GM12878 (cell line): ENCODE data around the gene TMEM86B. TPM values are rescaled to one million over a fixed set of nuclear protein-coding genes. Genes with fewer than 3 reads are reported as not detected.

Experiments used
- ATAC-seq: fragments of 200-7000 bp; cut with Tn5 transposase; 3 replicates; pipeline ENCODE4 v1.9.1; 2020; ENCODE audit warnings: mild to moderate bottlenecking, moderate library complexity
- BruUV-seq: library from RNA; stranded (reverse); fragments of 400-500 nt; replicated peaks from 2 replicates; lab custom pipeline; 2021; lab: Mats Ljungman, UMichigan
- CTCF ChIA-PET: fragments of 300-600 bp; sonication (Branson Sonifier 250); formaldehyde crosslinking; extraction: SDS; loops from one replicate; lab custom pipeline; 2021; ENCODE audit warnings: inconsistent platforms; lab: Yijun Ruan, JAX
- POLR2A ChIA-PET: fragments of 350-600 bp; formaldehyde crosslinking; extraction: SDS; loops from one replicate; lab custom pipeline; 2021; ENCODE audit warnings: inconsistent platforms; lab: Charles Lee
- RAD21 ChIA-PET: fragments of 300-600 bp; sonication (Branson Sonifier 250); formaldehyde crosslinking; loops from one replicate; lab custom pipeline; 2023; ENCODE audit warnings: antibody characterized with exemption; ENCODE audit not compliant: unreplicated experiment; lab: Charles Lee
- SMC1A ChIA-PET: fragments of 300-600 bp; sonication (Branson Sonifier 250); formaldehyde crosslinking; loops from one replicate; lab custom pipeline; 2023; ENCODE audit not compliant: unreplicated experiment, uncharacterized antibody; lab: Charles Lee
- DNase-seq: peaks from one replicate; pipeline ENCODE4 v3.0.0-alpha.2; 2011; ENCODE audit warnings: low read depth, low spot score
- FAIRE-seq: peaks from 3 replicates; lab custom pipeline; 2011; peaks lifted over from hg19 to GRCh38; lab: Jason Lieb, UNC
- H2AFZ ChIP-seq: 2 replicates; pipeline ENCODE4 v1.6.0; 2011; ENCODE audit warnings: low read depth, low read length, control low read depth; ENCODE audit not compliant: control insufficient read depth
- H3K27ac ChIP-seq: 2 replicates; pipeline ENCODE4 v1.5.1; 2011; ENCODE audit warnings: control low read depth; ENCODE audit not compliant: control insufficient read depth, insufficient read depth
- H3K27me3 ChIP-seq, 2 experiments: replicated peaks in 1 of 2; 2 replicates each; pipeline versions ENCODE4 v1.6.0 to v1.6.1; 2011; ENCODE audit warnings: low read length in 1 of 2; ENCODE audit not compliant: control insufficient read depth in 2 of 2, insufficient read depth in 2 of 2
- H3K36me3 ChIP-seq, 2 experiments: 2 replicates each; pipeline ENCODE4 v1.5.1; 2011; ENCODE audit warnings: low read length in 1 of 2; ENCODE audit not compliant: control insufficient read depth in 2 of 2, insufficient read depth in 2 of 2
- H3K4me1 ChIP-seq: 2 replicates; pipeline ENCODE4 v1.6.1; 2011; ENCODE audit warnings: mild to moderate bottlenecking, low read length, moderate library complexity, mixed read lengths; ENCODE audit not compliant: control insufficient read depth, insufficient read depth
- H3K4me2 ChIP-seq: 2 replicates; pipeline ENCODE4 v1.6.0; 2011; ENCODE audit warnings: control low read depth; ENCODE audit not compliant: control insufficient read depth, insufficient read depth
- H3K4me3 ChIP-seq: fragments of 200-600 bp; sonication (generic); 2 replicates; pipeline ENCODE4 v1.5.1; 2016
- H3K79me2 ChIP-seq: 2 replicates; pipeline ENCODE4 v1.6.0; 2011; ENCODE audit warnings: low read length; ENCODE audit not compliant: control insufficient read depth, insufficient read depth
- H3K9ac ChIP-seq: 2 replicates; pipeline ENCODE4 v1.8.0; 2011; ENCODE audit warnings: low read length, control low read depth, mixed read lengths; ENCODE audit not compliant: control insufficient read depth, insufficient read depth
- H3K9me3 ChIP-seq: replicated peaks from 3 replicates; pipeline ENCODE4 v1.5.1; 2011; ENCODE audit warnings: mild to moderate bottlenecking, low read length; ENCODE audit not compliant: control insufficient read depth, insufficient read depth
- H4K20me1 ChIP-seq: 2 replicates; pipeline ENCODE4 v1.6.0; 2011; ENCODE audit not compliant: control insufficient read depth, insufficient read depth
- ASH2L ChIP-seq: fragments of 300-600, 200-600 bp; sonication (generic); IDR thresholded peaks from 2 replicates; pipeline ENCODE4 v1.6.1; 2017; ENCODE audit warnings: low read depth, mild to moderate bottlenecking, borderline replicate concordance
- ATF7 ChIP-seq: fragments of 450-650 bp; IDR thresholded peaks from 2 replicates; pipeline ENCODE4 v1.6.1; 2016; ENCODE audit warnings: low read depth, mild to moderate bottlenecking
- BACH1 ChIP-seq: fragments of 450-650 bp; IDR thresholded peaks from 2 replicates; pipeline ENCODE4 v1.6.1; 2017; ENCODE audit warnings: mild to moderate bottlenecking, borderline replicate concordance
- CHD1 ChIP-seq: IDR thresholded peaks from 2 replicates; pipeline ENCODE4 v1.6.1; 2012; ENCODE audit warnings: low read depth, low read length, improper control_type of control experiment
- EED ChIP-seq: sonication (generic); IDR thresholded peaks from 2 replicates; pipeline ENCODE4 v1.6.1; 2016; ENCODE audit warnings: antibody characterized with exemption, low read depth
- EP300 ChIP-seq, 2 experiments: fragments of 150-350 bp in 1 of 2; IDR thresholded peaks; 2 replicates each; pipeline ENCODE4 v1.6.1; 2011 to 2012; ENCODE audit warnings: low read depth in 2 of 2, low read length in 2 of 2, borderline replicate concordance in 1 of 2, improper control_type of control experiment in 1 of 2, inconsistent platforms in 1 of 2; ENCODE audit not compliant: control insufficient read depth in 1 of 2
- FOS ChIP-seq: IDR thresholded peaks from 3 replicates; pipeline ENCODE4 v1.6.1; 2011; ENCODE audit warnings: borderline replicate concordance; ENCODE audit not compliant: insufficient read length; ENCODE audit errors: extremely low read depth
- IKZF1 ChIP-seq: fragments of 450-650 bp; conservative IDR thresholded peaks from 2 replicates; pipeline ENCODE4 v1.6.1; 2017; ENCODE audit warnings: antibody characterized with exemption, mild to moderate bottlenecking
- IKZF2 ChIP-seq, 2 experiments: fragments of 450-650 bp; IDR thresholded peaks; 2 replicates each; pipeline ENCODE4 v1.6.1; 2017; ENCODE audit warnings: mild to moderate bottlenecking in 2 of 2, moderate library complexity in 2 of 2
- LARP7 ChIP-seq: fragments of 450-650 bp; IDR thresholded peaks from 2 replicates; pipeline ENCODE4 v1.6.1; 2017; ENCODE audit warnings: mild to moderate bottlenecking
- NR2C2 ChIP-seq: IDR thresholded peaks from 2 replicates; pipeline ENCODE4 v1.6.1; 2011; ENCODE audit warnings: borderline replicate concordance, low read depth; ENCODE audit not compliant: control insufficient read depth, insufficient read length
- NR2F1 ChIP-seq: fragments of 450-650 bp; conservative IDR thresholded peaks from 2 replicates; pipeline ENCODE4 v1.6.1; 2017; ENCODE audit warnings: mild to moderate bottlenecking
- PAX5 ChIP-seq: IDR thresholded peaks from 2 replicates; pipeline ENCODE4 v1.6.1; 2011; ENCODE audit warnings: low read depth, low read length, borderline replicate concordance
- PML ChIP-seq: IDR thresholded peaks from 2 replicates; pipeline ENCODE4 v1.6.1; 2012; ENCODE audit warnings: low read length, inconsistent platforms
- RB1 ChIP-seq: fragments of 450-650 bp; formaldehyde crosslinking; IDR thresholded peaks from 2 replicates; pipeline ENCODE4 v1.6.1; 2017; ENCODE audit warnings: mild to moderate bottlenecking, borderline replicate concordance
- SMARCA5 ChIP-seq: fragments of 450-650 bp; IDR thresholded peaks from 2 replicates; pipeline ENCODE4 v1.6.1; 2017; ENCODE audit warnings: mild to moderate bottlenecking
- TCF3 ChIP-seq: IDR thresholded peaks from 2 replicates; pipeline ENCODE4 v1.6.1; 2012; ENCODE audit warnings: low read depth, mild to moderate bottlenecking, low read length, borderline replicate concordance; ENCODE audit not compliant: insufficient read depth
- ZNF384 ChIP-seq: IDR thresholded peaks from 2 replicates; pipeline ENCODE4 v1.6.1; 2012; ENCODE audit warnings: low read depth, mild to moderate bottlenecking, low read length, improper control_type of control experiment, borderline replicate concordance
- WGBS: methylation state at CpG from one replicate; pipeline ENCODE4 v1.1.6; 2016; ENCODE audit warnings: low lambda C conversion rate; ENCODE audit not compliant: insufficient replicate concordance, insufficient coverage; ENCODE audit errors: missing lambda C conversion rate; 5-methylcytosine and 5-hydroxymethylcytosine counted together
- in situ Hi-C: fragments of 300-500 bp; cut with MboI; formaldehyde crosslinking; loops from 9 replicates; pipeline ENCODE4 v1.14.3; 2018; ENCODE audit warnings: mixed read lengths
- intact Hi-C: fragments of 100-400 bp; cut with micrococcal nuclease; formaldehyde crosslinking; loops from one replicate; pipeline ENCODE4 v1.14.2; 2022; ENCODE audit not compliant: unreplicated experiment
- polyA plus RNA-seq, 11 experiments: library from polyadenylated mRNA; depleted of rRNA in 4 of 11; unstranded in 6 of 11; stranded (reverse) in 5 of 11; fragments of >200 nt; fragmentation: Nextera tagmentation in 4 of 11; fragmentation: Illumina TruSeq in 1 of 11; extraction: Ambion mirVana in 4 of 11; extraction: Trizol in 1 of 11; gene quantifications; 1 replicate in 1 of 11; 2 replicates in 10 of 11; pipeline versions ENCODE4 v1.2.1 to v1.2.3, GENCODE V29; 2011 to 2016; ENCODE audit warnings: inconsistent platforms in 2 of 11, missing spikeins in 2 of 11, low read depth in 1 of 11
- total RNA-seq, 4 experiments: library from RNA; depleted of rRNA in 3 of 4; stranded (reverse); fragments of >200 nt in 3 of 4; fragmentation: Illumina TruSeq in 1 of 4; extraction: Trizol in 1 of 4; gene quantifications; 2 replicates each; pipeline versions ENCODE4 v1.2.1 to v1.2.3, GENCODE V29; 2013 to 2021
- TF ChIP-seq, protein P1 (sequence below): fragments of 150-350 bp; IDR thresholded peaks from 2 replicates; pipeline ENCODE4 v1.6.1; 2016; ENCODE audit warnings: low read depth, low read length
- TF ChIP-seq, protein P2 (sequence below): fragments of 450-650 bp; IDR thresholded peaks from 2 replicates; pipeline ENCODE4 v1.6.1; 2018; ENCODE audit warnings: borderline replicate concordance, mild to moderate bottlenecking; ENCODE audit not compliant: partially characterized antibody

The TMEM86B gene
- total and polyA plus RNA-seq, 10 of the 15 experiments (the other 5 are each of a cell fraction or from before 2014, with no cell fraction given): 0.26 to 10.6 (median 1.8) TPM

- RAD21 ChIA-PET: interaction anchor here (0.9 to 6.0 kb wide), 5 partner anchors 18 to 126 kb away, joined by 3 to 46 read pairs (median 7); partner anchors contain the start of genes HSPBP1, KMT5C and TMEM238
- H4K20me1 ChIP-seq: peaks cover 7% of the 10 kb centered on the region; the same call in 1 of the 2 replicates
- peak overlapping the region; percentile 96 for H3K27ac ChIP-seq
- FAIRE-seq (no peak), ATAC-seq (peak; percentile 17), DNase-seq (no peak)
- peaks cover 7% of the 10 kb centered on the region for H3K4me1 ChIP-seq
- in situ Hi-C loops (no loop called here), intact Hi-C loops (loop anchor here (10.0 kb wide), 1 partner anchor 126 kb away; the partner anchor contains the start of genes RPL28 and TMEM238)
- peak overlapping the region; percentile 38; the same call in 1 of the 2 replicates for H3K4me2 ChIP-seq
- H3K9ac ChIP-seq: peak overlapping the region; percentile 93
- no peaks in the 10 kb centered on the region; a peak in 2 of 4 replicates for H3K36me3 ChIP-seq
- no peaks in the 10 kb centered on the region for H3K27me3 ChIP-seq
- 2% methylated on average over 17 of the region's 53 CpGs for WGBS
- BruUV-seq: TSS peak; percentile 46
- POLR2A ChIA-PET: interaction anchor here (0.6 to 5.7 kb wide), 7 partner anchors 18 to 218 kb away, joined by 3 to 86 read pairs (median 7); partner anchors contain the start of genes HSPBP1, KMT5C and ZNF628
- H3K9me3 ChIP-seq: no peaks in the 10 kb centered on the region
- H3K79me2 ChIP-seq: peaks cover 55% of the 10 kb centered on the region
- CTCF ChIA-PET: interaction anchor here (0.5 to 1.1 kb wide), 2 partner anchors 126 to 197 kb away, joined by 4 to 5 read pairs; partner anchors contain the start of gene TMEM238
- H2AFZ ChIP-seq: peak overlapping the region; percentile 75
- peak overlapping the region; percentile 100; the same call in 1 of the 2 replicates for H3K4me3 ChIP-seq
- SMC1A ChIA-PET: interaction anchor here (1.3 to 5.3 kb wide), 4 partner anchors 19 to 81 kb away, joined by 6 to 68 read pairs (median 16); partner anchors contain the start of genes HSPBP1 and KMT5C
- TF ChIP-seq IKZF1 (no peak), EED (no peak), CHD1 (no peak), FOS (no peak), SMARCA5 (peak; percentile 26; the same call in 1 of the 2 replicates), PAX5 (no peak), LARP7 (peak; percentile 76), TCF3 (no peak), BACH1 (peak; percentile 85), NR2C2 (no peak), NR2F1 (peak; percentile 46; the same call in 1 of the 2 replicates), ATF7 (no peak), IKZF2 (IDR thresholded peaks at IDR 0.05) (no peak), ASH2L (no peak), RB1 (no peak; the same call in 1 of the 2 replicates), PML (no peak), EP300 (IDR thresholded peaks at IDR 0.05; ENCODE audit: borderline replicate concordance in 1 of 2, control insufficient read depth in 1 of 2, low read depth in 2 of 2, low read length in 2 of 2) (no peak), ZNF384 (no peak)
- TF ChIP-seq, protein P1, sequence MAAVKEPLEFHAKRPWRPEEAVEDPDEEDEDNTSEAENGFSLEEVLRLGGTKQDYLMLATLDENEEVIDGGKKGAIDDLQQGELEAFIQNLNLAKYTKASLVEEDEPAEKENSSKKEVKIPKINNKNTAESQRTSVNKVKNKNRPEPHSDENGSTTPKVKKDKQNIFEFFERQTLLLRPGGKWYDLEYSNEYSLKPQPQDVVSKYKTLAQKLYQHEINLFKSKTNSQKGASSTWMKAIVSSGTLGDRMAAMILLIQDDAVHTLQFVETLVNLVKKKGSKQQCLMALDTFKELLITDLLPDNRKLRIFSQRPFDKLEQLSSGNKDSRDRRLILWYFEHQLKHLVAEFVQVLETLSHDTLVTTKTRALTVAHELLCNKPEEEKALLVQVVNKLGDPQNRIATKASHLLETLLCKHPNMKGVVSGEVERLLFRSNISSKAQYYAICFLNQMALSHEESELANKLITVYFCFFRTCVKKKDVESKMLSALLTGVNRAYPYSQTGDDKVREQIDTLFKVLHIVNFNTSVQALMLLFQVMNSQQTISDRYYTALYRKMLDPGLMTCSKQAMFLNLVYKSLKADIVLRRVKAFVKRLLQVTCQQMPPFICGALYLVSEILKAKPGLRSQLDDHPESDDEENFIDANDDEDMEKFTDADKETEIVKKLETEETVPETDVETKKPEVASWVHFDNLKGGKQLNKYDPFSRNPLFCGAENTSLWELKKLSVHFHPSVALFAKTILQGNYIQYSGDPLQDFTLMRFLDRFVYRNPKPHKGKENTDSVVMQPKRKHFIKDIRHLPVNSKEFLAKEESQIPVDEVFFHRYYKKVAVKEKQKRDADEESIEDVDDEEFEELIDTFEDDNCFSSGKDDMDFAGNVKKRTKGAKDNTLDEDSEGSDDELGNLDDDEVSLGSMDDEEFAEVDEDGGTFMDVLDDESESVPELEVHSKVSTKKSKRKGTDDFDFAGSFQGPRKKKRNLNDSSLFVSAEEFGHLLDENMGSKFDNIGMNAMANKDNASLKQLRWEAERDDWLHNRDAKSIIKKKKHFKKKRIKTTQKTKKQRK: no peak
- TF ChIP-seq, protein P2, sequence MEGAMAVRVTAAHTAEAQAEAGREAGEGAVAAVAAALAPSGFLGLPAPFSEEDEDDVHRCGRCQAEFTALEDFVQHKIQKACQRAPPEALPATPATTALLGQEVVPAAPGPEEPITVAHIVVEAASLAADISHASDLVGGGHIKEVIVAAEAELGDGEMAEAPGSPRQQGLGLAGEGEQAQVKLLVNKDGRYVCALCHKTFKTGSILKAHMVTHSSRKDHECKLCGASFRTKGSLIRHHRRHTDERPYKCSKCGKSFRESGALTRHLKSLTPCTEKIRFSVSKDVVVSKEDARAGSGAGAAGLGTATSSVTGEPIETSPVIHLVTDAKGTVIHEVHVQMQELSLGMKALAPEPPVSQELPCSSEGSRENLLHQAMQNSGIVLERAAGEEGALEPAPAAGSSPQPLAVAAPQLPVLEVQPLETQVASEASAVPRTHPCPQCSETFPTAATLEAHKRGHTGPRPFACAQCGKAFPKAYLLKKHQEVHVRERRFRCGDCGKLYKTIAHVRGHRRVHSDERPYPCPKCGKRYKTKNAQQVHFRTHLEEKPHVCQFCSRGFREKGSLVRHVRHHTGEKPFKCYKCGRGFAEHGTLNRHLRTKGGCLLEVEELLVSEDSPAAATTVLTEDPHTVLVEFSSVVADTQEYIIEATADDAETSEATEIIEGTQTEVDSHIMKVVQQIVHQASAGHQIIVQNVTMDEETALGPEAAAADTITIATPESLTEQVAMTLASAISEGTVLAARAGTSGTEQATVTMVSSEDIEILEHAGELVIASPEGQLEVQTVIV: no peak
These were observed 29.9 kb upstream of the TMEM86B start for GRCh38 chr19:55258476-55258827.
